Spleen (tissue), 11 donors: Measurements from ENCODE around the gene CACNG5. TPM values are rescaled to one million over a fixed set of nuclear protein-coding genes. Genes with fewer than 3 reads are reported as not detected.

ENCODE experiments used
- DNase-seq: peaks from one replicate; pipeline ENCODE4 v3.0.0-alpha.2; 2020
- H3K27ac ChIP-seq, 8 donors: fragments of 200-600 bp; sonication (generic) in 7 of 8; 1 replicate in 4 of 8; 2 replicates in 4 of 8; pipeline versions ENCODE4 v1.5.0 to v1.8.0; 2016 to 2021; ENCODE audit warnings: inconsistent platforms in 4 of 8, mild to moderate bottlenecking in 4 of 8, moderate library complexity in 1 of 8
- H3K27me3 ChIP-seq, 7 donors: fragments of 200-600 bp; sonication (generic) in 6 of 7; replicated peaks in 1 of 7; 1 replicate in 4 of 7; 2 replicates in 3 of 7; pipeline versions ENCODE4 v1.5.0 to v1.8.0; 2016 to 2021; ENCODE audit warnings: inconsistent platforms in 3 of 7, mild to moderate bottlenecking in 1 of 7
- H3K36me3 ChIP-seq, 6 donors: fragments of 200-600 bp; sonication (generic) in 5 of 6; 1 replicate in 4 of 6; 2 replicates in 2 of 6; pipeline versions ENCODE4 v1.5.0 to v1.8.0; 2016 to 2021; ENCODE audit warnings: inconsistent platforms in 2 of 6
- H3K4me1 ChIP-seq, 6 donors: fragments of 200-600 bp; sonication (generic) in 5 of 6; 1 replicate in 3 of 6; 2 replicates in 3 of 6; pipeline versions ENCODE4 v1.5.0 to v1.8.0; 2016 to 2021; ENCODE audit warnings: inconsistent platforms in 3 of 6
- H3K4me3 ChIP-seq, 8 donors: fragments of 200-600 bp; sonication (generic) in 7 of 8; 1 replicate in 4 of 8; 2 replicates in 4 of 8; pipeline versions ENCODE4 v1.5.0 to v1.8.0; 2016 to 2021; ENCODE audit warnings: inconsistent platforms in 4 of 8, mild to moderate bottlenecking in 4 of 8, moderate library complexity in 2 of 8
- H3K9me3 ChIP-seq, 8 donors: fragments of 200-600 bp; sonication (generic) in 7 of 8; 1 replicate in 4 of 8; 2 replicates in 4 of 8; pipeline versions ENCODE4 v1.5.0 to v1.8.0; 2016 to 2021; ENCODE audit warnings: inconsistent platforms in 4 of 8
- POLR2A ChIP-seq, 3 donors: fragments of 450-650 bp; IDR thresholded peaks; one replicate each; pipeline ENCODE4 v1.5.1; 2017; ENCODE audit warnings: antibody characterized with exemption in 3 of 3, mild to moderate bottlenecking in 1 of 3
- POLR2AphosphoS5 ChIP-seq, 3 donors: sonication (generic); formaldehyde crosslinking; IDR thresholded peaks; one replicate each; pipeline ENCODE4 v1.5.1; 2017; ENCODE audit warnings: antibody characterized with exemption in 3 of 3
- WGBS, 5 donors: extraction: QIAGEN DNeasy Blood & Tissue Kit in 3 of 5; methylation state at CpG; one replicate each; pipeline versions ENCODE4 v1.1.5 to v1.1.7; 2013 to 2018; 5-methylcytosine and 5-hydroxymethylcytosine counted together
- intact Hi-C: fragments of 100-400 bp; cut with DNase I; formaldehyde crosslinking; loops from one replicate; pipeline ENCODE4 v1.15.0; 2023; ENCODE audit warnings: low total_unique reads
- polyA plus RNA-seq, 3 donors: library from polyadenylated mRNA; stranded (reverse); fragments of 200-250 nt; gene quantifications; one replicate each; pipeline ENCODE4 v1.2.1, GENCODE V29; 2013
- total RNA-seq, 7 donors: library from RNA; depleted of rRNA in 3 of 7; stranded (reverse); fragments of >200 nt in 3 of 7; fragmentation: NEBNext Ultra II Directional in 4 of 7; extraction: Animal tissue kit (Norgen Biotek cat#: 25700) in 4 of 7; gene quantifications; one replicate each; pipeline versions ENCODE4 v1.1.0 to v1.2.1, GENCODE V29; 2016 to 2021
- TF ChIP-seq, protein P1 (sequence below), 11 experiments: fragments of 200-600 bp in 7 of 11; fragments of 450-650 bp in 4 of 11; sonication (generic) in 4 of 11; IDR thresholded peaks in 8 of 11; conservative IDR thresholded peaks in 3 of 11; 1 replicate in 7 of 11; 2 replicates in 4 of 11; pipeline versions ENCODE4 v1.4.0 to v1.8.0; 2016 to 2021; ENCODE audit warnings: antibody characterized with exemption in 11 of 11, inconsistent platforms in 4 of 11, mild to moderate bottlenecking in 1 of 11
- donor health status: healthy with polysubstance abuse.
- donor health status: DM: no; HTN: no; CAD: no; lungs with moderate emphysema.
- donor health status: DM: no; HTN: no; CAD: no.
- donor health status: Bipolar disorder and iron deficiency.
- donor health status: healthy.
- donor health status: DM: no; HTN: no; CAD: no.
- donor health status: DM: yes; HTN: yes; CAD: no.

CACNG5 gene
- total and polyA plus RNA-seq, 10 donors, result 0.13 to 0.79 (median 0.54) TPM; not detected in 5

DNA sequence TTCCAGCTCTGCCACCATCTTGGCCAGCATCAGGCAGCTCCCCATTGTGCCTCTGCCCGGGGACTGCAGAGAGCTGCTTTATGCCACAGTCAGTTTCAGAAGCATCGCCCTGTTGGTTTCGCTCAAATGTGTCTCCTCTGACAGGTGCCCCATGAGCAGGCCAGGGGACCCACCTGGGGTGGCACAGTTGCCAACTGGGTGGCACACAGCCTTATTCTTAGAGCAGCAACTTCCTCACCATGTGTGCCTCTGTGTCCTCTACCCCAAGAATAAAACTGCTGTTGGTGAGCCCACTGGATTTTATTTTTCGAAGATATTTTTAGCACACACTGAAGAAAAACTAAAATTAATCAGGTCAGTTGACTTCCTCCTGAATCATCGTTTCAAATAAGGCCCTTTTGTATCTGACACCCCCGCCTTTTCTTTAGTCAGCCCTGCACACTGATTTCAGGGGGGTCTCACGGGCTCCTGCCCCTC is 44.9 kb upstream of the CACNG5 start:
- TF ChIP-seq POLR2A (IDR thresholded peaks at IDR 0.05) (no peak), POLR2AphosphoS5 (IDR thresholded peaks at IDR 0.05) (no peak)
- TF ChIP-seq, protein P1, sequence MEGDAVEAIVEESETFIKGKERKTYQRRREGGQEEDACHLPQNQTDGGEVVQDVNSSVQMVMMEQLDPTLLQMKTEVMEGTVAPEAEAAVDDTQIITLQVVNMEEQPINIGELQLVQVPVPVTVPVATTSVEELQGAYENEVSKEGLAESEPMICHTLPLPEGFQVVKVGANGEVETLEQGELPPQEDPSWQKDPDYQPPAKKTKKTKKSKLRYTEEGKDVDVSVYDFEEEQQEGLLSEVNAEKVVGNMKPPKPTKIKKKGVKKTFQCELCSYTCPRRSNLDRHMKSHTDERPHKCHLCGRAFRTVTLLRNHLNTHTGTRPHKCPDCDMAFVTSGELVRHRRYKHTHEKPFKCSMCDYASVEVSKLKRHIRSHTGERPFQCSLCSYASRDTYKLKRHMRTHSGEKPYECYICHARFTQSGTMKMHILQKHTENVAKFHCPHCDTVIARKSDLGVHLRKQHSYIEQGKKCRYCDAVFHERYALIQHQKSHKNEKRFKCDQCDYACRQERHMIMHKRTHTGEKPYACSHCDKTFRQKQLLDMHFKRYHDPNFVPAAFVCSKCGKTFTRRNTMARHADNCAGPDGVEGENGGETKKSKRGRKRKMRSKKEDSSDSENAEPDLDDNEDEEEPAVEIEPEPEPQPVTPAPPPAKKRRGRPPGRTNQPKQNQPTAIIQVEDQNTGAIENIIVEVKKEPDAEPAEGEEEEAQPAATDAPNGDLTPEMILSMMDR (IDR thresholded peaks at IDR 0.05 in 8 of 11, conservative IDR thresholded peaks at IDR 0.05 in 3 of 11), result no peak
- intact Hi-C loops, result no loop called here
- H3K9me3 ChIP-seq, result no peaks in the 10 kb centered on the region
- DNase-seq, result no peak
- H3K27ac ChIP-seq, result no peak overlapping the region
- WGBS, 5 donors, result 60 to 72% (median 63%) methylated on average over 7 of the region's 7 CpGs
- no peak overlapping the region for H3K4me3 ChIP-seq
- peaks cover 0 to 75% (median 12%) of the 10 kb centered on the region in 6 donors for H3K36me3 ChIP-seq
- H3K4me1 ChIP-seq, result peaks cover 3 to 18% (median 16%) of the 10 kb centered on the region in 6 donors
- peaks cover 0 to 5% (median 0%) of the 10 kb centered on the region in 7 donors for H3K27me3 ChIP-seq

DNA sequence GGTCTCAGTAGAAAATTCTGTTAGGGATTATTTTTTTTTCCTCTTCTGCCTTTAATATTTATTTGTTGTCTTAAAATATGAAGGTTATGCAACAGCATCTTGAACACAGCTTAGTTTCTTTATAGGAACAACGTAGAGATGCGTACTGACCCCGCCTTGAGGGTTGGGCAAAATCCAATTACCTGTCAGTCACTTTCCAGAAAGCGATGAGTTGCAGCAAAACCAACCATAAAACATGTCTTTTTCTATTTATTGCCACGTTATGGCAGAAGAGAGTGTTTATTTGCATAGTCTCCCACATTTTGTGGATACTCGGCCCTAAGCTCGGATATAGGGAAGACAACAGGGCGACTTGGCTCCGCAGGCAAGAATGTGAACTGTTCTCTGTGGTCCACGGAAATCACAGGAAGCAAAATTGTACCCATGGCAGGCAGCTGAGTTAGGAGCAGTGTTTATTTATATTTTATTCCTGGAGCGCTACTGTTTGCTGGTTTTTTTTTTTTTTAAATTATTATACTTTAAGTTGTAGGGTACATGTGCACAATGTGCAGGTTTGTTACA is 44.3 kb upstream of the CACNG5 start:
- WGBS, 5 donors, result 80 to 89% (median 83%) methylated on average over 11 of the region's 11 CpGs
- H3K27me3 ChIP-seq, result peaks cover 0 to 5% (median 0%) of the 10 kb centered on the region in 7 donors
- TF ChIP-seq, protein P1 (IDR thresholded peaks at IDR 0.05 in 8 of 11, conservative IDR thresholded peaks at IDR 0.05 in 3 of 11), result no peak
- TF ChIP-seq POLR2AphosphoS5 (IDR thresholded peaks at IDR 0.05) (no peak), POLR2A (IDR thresholded peaks at IDR 0.05) (no peak)
- H3K36me3 ChIP-seq, result peaks cover 0 to 78% (median 12%) of the 10 kb centered on the region in 6 donors
- no peak overlapping the region for H3K27ac ChIP-seq
- H3K4me3 ChIP-seq, result no peak overlapping the region
- no peaks in the 10 kb centered on the region for H3K9me3 ChIP-seq
- no peak for DNase-seq
- intact Hi-C loops, result no loop called here
- peaks cover 3 to 18% (median 16%) of the 10 kb centered on the region in 6 donors for H3K4me1 ChIP-seq

DNA sequence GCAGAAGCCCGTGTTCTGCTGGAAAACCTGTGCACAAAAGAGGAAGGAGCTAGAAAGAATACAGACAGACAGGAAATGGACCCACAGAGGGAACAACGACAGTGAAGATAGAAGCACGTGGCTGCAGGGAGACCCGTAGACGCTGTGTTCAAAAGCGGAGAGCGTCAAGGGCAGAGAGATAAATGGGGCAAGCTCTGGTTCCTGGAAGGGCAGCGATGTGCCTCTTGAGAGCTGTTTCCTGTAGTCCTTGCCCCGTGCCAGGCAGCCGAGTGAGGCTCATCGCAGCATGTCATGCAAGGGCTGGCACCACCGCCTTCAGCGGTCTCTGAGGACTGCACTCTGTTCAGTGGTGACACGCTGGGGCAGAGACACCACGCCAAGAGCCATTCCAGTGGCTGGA is 43.6 kb upstream of the CACNG5 start:
- H3K9me3 ChIP-seq, result no peaks in the 10 kb centered on the region
- no peak overlapping the region for H3K4me3 ChIP-seq
- peaks cover 3 to 18% (median 16%) of the 10 kb centered on the region in 6 donors for H3K4me1 ChIP-seq
- peak overlapping the region in 2 of 8 donors; percentile 4 to 5 for H3K27ac ChIP-seq
- TF ChIP-seq, protein P1 (IDR thresholded peaks at IDR 0.05 in 8 of 11, conservative IDR thresholded peaks at IDR 0.05 in 3 of 11), result no peak
- TF ChIP-seq POLR2AphosphoS5 (IDR thresholded peaks at IDR 0.05) (peak; percentile 53 to 77 (median 74)), POLR2A (IDR thresholded peaks at IDR 0.05) (no peak)
- peak; percentile 85 for DNase-seq
- WGBS, 5 donors, result 17 to 28% (median 25%) methylated on average over 13 to 15 of the region's 15 CpGs
- intact Hi-C loops, result no loop called here
- H3K36me3 ChIP-seq, result peaks cover 0 to 73% (median 12%) of the 10 kb centered on the region in 6 donors
- H3K27me3 ChIP-seq, result peaks cover 0 to 5% (median 0%) of the 10 kb centered on the region in 7 donors

DNA sequence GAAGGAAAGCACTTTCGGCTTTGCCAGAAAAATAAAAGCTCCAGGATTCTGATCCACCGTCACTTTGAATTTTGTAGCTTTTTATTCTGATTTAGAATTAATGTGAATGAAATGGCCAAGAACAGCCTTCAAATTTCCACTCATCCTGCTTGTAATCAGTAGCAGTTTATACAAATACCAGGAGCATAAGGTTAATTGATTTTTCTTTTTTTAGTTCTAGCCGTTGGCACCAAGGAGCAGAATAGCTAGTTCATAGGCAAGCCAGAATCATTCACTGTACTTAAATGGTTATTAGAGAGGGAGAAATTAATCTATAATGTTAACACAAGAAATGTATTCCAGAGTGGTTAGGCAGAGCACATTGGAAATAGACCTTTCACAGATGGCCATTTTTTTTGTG is 41.1 kb upstream of the CACNG5 start:
- WGBS, 5 donors, result 88 to 97% (median 95%) methylated on average over 3 of the region's 3 CpGs
- H3K27me3 ChIP-seq, result peaks cover 0 to 5% (median 0%) of the 10 kb centered on the region in 7 donors
- H3K9me3 ChIP-seq, result no peaks in the 10 kb centered on the region
- no peak for DNase-seq
- TF ChIP-seq, protein P1 (IDR thresholded peaks at IDR 0.05 in 8 of 11, conservative IDR thresholded peaks at IDR 0.05 in 3 of 11), result no peak
- no peak for TF ChIP-seq POLR2AphosphoS5 (IDR thresholded peaks at IDR 0.05)
- no peak for TF ChIP-seq POLR2A (IDR thresholded peaks at IDR 0.05)
- no peak overlapping the region for H3K27ac ChIP-seq
- H3K36me3 ChIP-seq, result peaks cover 0 to 64% (median 5%) of the 10 kb centered on the region in 6 donors
- H3K4me1 ChIP-seq, result peaks cover 3 to 18% (median 16%) of the 10 kb centered on the region in 6 donors
- intact Hi-C loops, result no loop called here
- no peak overlapping the region for H3K4me3 ChIP-seq
